Esophagus squamous epithelium (tissue), 4 donors: ENCODE data around the gene FBXO9.

ENCODE experiments used
- POLR2A ChIP-seq, 4 donors: fragments of 450-650 bp; IDR thresholded peaks; one replicate each; pipeline ENCODE4 v1.6.1; 2017; ENCODE audit warnings: antibody characterized with exemption in 4 of 4, mild to moderate bottlenecking in 4 of 4, moderate library complexity in 3 of 4
- TF ChIP-seq, protein P1 (sequence below), 6 experiments: fragments of 450-650 bp in 4 of 6; fragments of 200-600 bp in 2 of 6; sonication (generic) in 2 of 6; IDR thresholded peaks; one replicate each; pipeline ENCODE4 v1.5.1; 2016 to 2019; ENCODE audit warnings: antibody characterized with exemption in 6 of 6, mild to moderate bottlenecking in 4 of 6, moderate library complexity in 4 of 6

DNA sequence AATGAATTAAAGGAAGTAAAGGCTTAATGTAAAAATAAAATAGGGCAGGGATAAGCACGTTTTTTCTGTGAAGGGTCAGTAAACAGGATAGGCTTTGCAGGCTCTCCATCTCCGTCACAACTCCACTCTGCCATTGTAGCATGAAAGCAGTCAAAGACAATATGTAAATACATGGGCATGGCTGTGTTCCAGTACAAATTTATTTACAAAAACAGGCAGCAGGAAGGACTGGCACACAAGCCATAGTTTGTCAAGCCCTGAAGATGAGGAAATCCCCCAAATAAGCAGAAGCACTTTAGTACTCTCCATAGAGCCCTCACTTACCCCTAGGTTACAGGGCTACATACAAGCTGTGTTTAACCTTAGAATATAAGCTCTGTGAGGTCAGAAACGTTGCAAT lies 8.9 kb upstream of the FBXO9 start:
- TF ChIP-seq, protein P1, sequence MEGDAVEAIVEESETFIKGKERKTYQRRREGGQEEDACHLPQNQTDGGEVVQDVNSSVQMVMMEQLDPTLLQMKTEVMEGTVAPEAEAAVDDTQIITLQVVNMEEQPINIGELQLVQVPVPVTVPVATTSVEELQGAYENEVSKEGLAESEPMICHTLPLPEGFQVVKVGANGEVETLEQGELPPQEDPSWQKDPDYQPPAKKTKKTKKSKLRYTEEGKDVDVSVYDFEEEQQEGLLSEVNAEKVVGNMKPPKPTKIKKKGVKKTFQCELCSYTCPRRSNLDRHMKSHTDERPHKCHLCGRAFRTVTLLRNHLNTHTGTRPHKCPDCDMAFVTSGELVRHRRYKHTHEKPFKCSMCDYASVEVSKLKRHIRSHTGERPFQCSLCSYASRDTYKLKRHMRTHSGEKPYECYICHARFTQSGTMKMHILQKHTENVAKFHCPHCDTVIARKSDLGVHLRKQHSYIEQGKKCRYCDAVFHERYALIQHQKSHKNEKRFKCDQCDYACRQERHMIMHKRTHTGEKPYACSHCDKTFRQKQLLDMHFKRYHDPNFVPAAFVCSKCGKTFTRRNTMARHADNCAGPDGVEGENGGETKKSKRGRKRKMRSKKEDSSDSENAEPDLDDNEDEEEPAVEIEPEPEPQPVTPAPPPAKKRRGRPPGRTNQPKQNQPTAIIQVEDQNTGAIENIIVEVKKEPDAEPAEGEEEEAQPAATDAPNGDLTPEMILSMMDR (IDR thresholded peaks at IDR 0.05) = no peak
- no peak for TF ChIP-seq POLR2A (IDR thresholded peaks at IDR 0.05)
